NCI-H2029 treated with DMSO at 0.1 percent for 48 hours (cell line): ENCODE data around the gene MTUS2.

Experiments used
- DNase-seq: peaks from one replicate; lab custom pipeline; 2025; lab: John Stamatoyannopoulos, UW

MTUS2 gene

DNA sequence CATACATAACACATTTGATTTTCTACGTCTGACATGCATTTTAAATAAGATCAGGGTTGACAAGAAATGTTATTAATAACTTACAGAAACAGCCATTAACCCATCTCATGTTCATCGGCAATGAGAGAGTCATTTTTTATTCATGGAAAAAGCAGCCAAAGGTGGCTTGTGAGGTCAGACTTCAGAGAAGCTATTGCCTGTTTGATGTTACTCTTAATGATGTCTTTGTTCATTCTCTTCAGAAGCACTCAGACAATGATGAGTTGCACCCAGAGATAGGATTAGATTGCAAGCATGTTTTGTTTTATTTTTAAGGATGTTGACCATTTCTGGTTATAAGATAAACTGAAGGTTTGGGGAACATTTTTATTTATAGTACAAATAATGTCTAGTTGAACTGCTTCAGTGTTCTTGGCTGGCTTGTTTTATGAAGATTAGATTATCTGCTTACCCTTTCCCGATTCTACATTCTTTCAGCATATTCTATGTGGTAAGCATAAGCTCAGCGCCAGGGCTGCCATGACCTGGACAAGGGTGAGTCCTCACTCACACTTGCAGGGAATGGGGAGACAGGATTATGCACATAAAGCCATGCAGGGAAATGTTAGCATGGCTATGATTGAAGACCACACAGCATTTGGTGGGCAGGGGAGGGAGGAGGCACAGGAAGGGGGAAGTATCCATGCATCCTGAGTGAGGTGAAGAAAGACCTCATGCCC lies 288.1 kb downstream of the MTUS2 start:
- DNase-seq, result no peak

DNA sequence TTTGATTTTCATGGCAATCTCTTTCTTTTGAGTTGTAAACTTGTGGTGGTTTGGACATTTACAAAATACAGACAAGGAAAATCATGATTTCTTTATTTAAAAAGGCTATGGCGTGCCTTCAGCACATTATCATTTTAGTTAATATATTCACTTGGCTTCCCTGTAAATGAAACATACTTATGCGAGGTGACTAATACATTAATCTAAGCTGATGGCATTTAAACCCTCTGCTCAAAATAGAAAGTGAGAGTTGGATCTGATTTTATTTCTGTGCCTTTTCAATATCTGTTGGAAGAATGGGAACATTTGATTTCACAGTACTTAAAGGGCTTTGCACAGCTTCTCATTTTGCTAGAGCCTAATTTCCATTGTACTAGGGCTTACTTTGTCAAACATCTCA lies 289.8 kb downstream of the MTUS2 start:
- DNase-seq, result no peak

DNA sequence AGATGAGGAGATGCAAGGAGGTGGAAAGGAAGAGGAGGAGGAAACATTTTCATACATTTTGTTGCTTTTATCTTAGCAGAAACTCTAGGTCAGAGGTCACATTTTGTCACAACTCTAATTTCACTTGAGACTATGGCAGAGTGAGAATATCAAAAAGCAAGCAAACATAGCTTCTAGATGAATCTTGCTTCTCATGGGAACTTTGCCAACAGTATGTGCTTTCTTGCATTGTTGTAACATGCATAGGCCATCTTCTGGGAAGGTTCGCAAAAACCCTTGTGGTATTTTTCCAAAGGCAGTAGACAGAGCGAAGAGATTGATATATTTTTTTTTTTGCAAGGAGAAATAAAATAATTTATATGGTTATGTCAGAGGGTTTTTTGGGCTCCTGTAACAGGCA lies 291.3 kb downstream of the MTUS2 start:
- no peak for DNase-seq

DNA sequence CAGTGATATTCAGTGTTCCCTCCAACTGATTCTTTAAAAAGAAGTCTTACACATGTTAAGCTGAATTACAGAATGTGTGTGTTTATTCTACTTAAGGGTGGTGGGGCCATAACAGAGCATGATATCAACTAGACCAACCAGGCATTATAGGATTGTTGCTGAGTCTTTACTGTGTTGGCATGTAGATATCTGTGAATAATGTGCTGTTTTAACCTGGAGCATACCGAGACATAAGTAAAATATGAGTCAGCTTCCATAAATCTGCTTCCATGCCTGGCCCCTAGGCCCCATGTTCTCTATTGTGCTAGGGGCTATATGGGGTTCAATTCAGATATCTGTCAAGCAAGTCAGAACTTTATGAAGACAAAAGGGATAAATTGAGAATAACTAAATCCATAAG lies 295.7 kb downstream of the MTUS2 start:
- no peak for DNase-seq

DNA sequence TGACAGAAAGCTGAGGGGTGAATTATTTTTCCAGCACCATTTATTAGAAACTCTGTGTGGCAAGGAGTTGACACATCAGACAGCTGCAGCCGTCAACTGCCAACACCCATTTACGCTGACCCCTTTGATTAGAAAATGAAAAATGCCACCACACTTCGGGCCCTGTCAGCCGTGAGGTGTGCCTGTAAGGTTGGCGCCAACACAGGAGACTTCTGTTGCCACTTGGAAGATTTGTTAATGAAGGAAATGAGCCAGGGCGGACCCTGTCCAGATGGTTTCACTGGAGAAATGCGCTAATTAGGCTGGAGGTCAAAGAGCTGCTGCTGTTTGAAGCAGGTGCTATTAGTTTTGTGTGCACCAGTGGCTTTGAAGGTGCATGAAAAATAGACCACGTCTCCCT lies 297.5 kb downstream of the MTUS2 start:
- no peak for DNase-seq

DNA sequence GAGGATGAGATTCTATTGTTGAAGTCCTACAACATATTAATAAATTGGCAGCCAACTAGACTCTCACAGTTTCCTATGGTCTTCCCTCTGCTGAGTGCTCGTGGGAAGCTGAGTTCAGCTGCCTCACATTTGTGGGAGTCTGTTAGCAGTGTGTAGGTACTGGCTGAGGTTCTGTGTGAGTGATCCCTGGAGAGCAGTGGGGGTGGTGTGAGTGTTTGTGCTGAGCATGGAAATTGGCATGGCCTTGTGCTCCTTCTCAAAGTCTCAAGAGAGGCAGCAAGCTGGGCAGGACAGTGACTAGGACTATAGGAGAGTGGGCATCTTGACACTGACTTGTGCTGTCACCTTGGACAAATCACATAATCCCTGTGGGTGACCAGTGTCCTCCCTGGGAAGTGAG lies 298.3 kb downstream of the MTUS2 start:
- no peak for DNase-seq

DNA sequence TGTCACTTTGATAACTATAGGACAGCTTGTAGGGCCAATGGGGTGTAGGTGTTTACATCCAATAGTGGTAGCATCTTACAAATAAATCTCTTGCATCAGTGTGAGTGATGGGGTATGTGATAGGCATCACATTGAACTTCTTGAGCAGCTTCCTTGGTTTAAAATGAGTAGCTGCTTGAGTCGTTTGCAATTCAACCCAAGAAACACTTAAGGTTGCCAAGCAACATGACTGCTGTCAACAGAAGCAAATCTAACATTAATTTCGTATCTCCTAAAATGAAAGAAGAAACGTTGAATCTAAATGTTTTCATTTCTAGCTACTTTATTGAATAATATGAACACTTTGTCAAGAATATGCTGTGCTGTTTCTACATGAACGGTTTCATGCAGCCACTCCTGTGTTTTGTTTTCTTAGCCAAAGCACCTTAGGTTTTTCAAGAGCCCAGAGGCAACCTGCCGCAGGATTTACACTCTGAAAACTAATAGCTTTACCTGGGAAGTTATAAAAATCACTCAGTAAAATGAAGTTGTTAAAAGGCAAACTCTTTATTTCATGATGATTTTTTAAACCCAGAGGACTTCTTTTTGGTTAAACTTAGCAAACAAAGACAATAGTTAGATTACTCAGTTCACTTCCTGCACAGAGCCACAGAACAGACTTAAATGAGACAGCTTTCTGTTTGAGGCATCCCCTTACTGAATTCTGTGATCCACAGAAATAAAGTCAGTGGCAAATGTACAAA lies 305.2 kb downstream of the MTUS2 start:
- DNase-seq, result no peak

DNA sequence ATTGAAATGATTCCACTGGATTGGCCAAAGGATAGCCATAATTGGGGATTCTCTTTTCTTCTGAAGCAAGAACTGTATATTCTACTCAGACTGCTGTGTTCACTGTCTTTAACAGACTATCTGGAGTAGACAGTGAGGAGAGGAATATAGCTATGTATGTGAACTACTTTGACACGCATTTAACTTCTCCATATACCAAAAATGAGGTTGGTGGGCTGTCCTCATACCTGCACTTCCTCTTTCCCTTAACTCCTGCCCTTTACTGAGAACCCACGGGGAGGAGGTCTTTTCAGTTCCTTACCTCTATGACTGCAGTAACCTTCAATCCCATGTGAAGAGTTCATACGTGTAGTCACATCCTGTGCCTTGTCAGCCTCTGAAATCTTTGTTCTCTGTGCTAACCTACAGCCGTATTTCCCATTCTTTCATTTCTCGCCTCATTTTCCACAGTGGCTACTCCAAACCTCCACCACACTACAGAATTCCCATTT lies 305.8 kb downstream of the MTUS2 start:
- no peak for DNase-seq

DNA sequence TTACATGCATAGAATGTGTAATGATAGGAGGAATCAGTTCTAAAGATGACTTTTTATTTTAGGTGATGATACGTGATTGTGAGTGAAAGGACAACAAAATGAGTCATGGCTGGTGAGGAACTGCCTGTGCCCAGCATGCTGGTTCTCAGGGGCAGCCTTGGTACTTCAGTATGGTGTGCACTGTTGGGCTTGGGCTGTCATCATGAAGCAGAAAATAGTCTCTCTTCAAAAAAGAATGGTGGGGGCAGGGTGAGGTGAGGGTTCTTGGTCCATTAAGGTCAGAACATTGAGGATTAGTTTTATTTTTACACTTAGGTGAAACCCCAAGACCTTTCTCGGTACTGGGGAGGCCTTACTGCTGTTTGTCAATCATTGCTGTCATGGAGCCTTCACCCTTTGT lies 309.5 kb downstream of the MTUS2 start:
- no peak for DNase-seq

DNA sequence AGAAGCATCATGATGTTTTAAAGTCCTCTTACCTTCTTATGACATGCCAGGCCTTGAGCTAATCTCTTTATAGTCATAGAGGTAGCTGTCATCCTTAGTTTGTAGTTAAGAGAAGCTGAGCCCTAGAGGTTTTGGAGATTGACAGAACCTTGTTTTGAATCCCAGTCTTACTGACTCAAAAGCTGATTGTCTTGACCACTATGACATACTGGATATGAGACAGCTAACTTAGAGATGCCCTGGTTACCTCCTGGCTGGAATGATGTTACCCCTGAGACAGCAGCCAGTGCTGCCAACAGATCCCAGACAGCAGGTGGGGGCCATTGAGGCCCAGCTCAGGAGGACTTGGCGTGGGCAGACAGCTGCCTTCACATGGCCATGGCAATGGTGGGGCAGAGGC lies 311.0 kb downstream of the MTUS2 start:
- no peak for DNase-seq

DNA sequence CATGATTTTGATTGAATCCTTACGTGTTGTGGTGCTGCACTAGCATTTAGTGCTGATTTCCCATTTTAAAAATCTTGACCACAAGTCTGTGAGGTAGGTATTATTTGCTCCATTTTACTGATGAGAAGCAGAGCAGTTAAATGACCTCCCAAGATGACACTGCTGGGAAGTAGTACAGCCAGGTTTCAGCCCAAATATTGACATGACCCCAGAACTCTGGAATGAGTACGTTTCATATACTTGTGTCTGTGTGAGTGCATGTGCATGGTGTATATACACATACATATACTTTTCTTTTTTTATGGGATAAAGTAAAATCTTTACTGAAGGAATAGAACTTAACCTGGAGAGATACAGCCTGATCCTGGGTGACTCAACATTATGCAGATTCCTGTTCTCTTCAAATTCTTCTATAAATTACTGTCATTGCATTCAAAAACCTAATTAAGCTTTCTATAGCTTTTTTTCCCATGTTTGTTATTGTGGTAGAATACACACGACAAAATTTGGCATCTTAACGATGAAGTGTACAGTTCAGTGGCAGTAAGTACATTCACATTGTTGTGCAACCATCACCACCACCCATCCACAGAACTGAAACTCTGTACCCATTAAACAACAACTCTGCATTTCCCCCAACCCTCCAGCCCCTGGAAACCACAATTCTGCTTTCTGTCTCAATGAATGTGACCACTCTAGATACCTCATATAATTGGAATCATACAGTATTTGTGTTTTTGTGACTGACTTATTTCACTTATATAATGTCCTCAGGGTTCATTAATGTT lies 311.9 kb downstream of the MTUS2 start:
- DNase-seq, result no peak

DNA sequence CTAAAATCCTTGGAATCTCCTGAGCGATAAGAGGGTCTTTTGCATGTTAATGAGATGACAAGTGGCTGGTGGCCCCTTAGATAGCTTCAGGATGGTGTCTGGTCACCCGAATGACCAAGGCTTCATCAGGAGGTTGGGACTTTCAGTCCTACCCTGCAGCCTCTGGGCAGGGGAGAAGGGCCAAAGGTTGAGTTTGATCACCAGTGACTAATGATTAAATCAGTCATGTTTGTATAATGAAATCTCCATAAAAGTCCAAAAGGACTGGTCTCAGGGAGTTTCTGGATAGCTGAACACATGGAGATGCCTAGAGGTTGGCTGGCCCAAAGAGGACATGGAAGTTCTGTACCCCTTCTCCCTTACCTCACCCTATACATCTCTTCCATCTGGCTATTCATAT lies 316.2 kb downstream of the MTUS2 start:
- no peak for DNase-seq

DNA sequence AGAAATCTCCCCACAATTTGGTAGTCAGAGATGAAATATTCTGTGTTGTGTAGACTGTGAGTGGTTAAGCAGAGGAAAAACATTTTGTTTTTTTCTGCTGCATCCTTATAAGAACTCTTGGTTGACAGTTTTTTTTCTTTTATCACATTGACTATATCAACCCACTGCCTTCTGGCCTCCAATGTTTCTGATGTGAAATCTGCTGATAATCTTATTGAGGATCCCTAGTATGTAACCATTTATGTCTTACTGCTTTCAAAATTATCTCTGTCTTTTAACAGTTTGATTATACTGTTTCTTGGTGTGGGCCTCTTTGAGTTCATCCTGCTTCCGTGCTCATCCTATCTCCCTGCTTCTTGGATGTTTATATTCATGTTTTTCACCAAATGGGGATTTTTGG lies 316.9 kb downstream of the MTUS2 start:
- no peak for DNase-seq

DNA sequence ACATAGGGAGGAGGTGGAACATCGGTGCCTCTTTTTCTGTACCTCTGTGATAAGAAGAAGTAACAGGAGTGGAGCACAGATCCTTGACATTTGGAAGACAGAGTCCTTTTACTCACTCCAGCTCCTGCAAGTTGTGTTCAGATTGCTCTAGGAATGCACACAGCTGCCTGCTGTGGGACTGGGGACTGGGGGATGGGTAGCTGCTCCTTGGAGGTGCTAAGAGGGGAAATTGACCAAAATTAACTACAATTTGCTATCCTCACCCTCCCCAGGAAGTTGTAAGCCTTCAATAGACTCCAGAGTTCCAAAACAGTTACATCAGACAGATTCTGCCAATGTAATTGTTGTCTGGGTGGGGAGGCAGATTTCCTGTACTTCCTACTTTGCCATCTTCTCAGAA lies 317.9 kb downstream of the MTUS2 start:
- DNase-seq, result no peak

DNA sequence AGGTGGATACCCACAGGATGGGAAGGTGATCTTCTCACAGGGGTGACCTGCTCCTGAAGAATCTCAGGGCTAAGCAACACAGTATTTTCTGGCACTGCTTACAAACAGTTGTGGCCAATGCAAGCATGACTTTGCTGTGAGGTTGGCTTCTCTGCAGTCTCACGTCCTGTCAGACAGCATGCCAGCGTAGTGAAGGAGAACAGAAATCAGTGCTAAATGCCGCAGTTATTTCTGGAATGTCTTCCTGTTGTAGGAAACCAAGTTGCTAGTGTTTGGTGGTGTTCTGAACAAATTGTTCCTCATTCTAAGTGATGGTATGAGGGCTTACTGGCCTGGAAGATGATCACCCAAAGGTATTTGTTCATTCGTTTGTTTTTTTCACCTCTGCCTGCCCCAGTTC lies 320.1 kb downstream of the MTUS2 start:
- no peak for DNase-seq

DNA sequence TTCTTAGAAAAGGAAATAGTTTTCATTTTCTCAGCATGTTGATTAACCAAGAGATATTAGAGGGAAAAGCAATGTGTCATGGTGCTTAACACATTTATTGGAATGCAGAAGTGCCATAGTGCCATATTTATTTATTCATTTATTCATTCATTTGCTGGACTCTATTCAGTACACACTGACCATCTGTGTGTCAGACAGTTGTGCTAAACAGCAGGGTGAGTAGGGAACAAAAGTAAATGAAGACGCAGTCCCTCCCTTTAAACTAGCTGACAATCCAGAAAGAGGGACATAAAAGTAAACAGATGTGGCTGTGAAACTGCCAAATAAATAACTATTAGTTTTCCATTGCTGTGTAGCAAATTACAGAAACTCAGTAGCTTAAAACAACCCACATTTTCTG lies 323.7 kb downstream of the MTUS2 start:
- no peak for DNase-seq

DNA sequence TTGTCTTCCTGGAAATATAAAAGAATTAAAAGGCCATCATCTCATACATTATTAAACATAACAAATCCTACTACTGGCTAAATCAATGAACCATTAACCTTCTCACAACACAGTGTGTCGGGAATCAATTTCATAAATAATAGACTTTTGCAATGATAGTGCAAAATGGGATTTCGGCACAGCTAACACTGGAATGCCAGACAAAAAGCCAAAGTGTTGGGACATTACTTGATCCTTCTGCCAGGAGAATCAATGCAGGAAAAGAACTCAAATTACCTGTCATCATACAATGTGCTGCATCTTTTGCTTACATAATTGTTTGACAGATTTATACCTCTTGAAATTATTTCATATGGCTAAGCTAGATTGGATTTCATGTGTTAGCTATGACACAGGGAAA lies 334.3 kb downstream of the MTUS2 start:
- no peak for DNase-seq

DNA sequence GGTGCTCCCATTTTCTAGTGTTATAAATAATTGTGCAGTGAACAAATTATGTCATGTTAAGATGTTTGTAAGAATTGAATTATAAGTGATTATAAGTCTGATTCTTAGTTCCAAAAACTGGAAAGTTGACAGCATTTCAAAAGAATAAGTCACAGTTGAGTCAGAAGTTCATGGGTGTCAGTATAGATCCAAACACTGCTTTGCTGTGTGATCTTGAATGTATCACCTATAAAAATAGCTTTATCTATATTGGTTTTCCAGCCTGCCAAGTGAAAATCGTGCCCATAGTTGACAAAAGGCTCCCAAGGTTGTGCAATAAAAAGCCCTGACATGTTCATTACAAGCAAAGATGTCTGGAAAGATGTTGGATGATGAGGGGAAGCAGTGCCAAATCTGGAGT lies 336.0 kb downstream of the MTUS2 start:
- no peak for DNase-seq

DNA sequence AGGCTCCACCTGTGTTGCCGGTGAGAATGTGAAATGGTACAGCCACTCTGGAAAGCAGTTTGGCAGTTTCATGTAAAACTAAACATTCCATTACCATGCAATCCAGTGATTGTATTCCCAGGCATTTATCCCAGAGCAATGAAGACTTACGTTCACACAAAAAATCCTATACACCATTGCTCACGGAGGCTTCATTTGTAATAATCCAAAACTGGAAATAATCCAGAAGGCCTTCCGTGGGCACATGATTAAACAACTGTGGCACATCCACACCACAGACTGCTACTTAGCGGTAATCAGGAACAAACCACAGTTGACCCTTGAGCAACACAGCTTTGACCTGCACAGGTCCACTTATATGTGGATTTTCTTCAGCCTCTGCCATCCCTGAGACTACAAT lies 339.7 kb downstream of the MTUS2 start:
- no peak for DNase-seq

DNA sequence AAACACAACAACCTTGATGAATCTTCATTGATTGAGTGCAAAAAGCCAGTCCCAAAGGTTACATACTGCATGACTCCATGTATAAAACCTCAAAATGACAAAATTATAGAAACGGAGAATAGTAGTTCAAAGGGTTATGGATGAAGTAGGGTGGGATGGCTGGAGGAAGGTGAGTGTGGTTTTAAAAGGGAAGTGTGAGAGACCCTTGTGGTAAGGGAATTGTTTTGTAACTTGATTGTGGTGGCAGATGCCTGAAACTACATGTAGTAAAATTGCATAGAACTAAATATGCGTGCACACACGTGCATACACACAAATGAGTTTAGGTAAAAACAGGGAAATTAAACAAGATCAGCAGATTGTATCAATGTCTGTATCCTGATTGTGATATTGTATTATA lies 340.7 kb downstream of the MTUS2 start:
- DNase-seq, result no peak

DNA sequence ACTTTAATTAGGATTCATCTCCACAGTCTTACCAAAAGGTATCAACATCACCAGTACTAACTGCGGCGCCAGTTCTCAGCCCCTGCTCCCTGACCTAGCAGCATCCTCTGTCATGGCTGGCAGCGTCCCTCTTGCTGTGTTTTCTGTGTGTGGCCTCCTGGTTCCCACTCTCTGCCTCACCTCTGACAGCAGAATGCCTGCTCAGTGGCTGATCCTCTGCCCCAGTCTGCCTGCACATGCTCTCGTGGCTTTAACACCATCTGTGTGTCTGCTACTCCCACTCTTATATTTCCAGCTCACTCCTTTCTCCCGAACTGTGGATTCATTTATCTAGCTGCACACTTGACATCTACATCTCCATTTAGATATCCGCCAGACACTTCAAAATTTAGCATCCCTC lies 341.5 kb downstream of the MTUS2 start:
- no peak for DNase-seq

DNA sequence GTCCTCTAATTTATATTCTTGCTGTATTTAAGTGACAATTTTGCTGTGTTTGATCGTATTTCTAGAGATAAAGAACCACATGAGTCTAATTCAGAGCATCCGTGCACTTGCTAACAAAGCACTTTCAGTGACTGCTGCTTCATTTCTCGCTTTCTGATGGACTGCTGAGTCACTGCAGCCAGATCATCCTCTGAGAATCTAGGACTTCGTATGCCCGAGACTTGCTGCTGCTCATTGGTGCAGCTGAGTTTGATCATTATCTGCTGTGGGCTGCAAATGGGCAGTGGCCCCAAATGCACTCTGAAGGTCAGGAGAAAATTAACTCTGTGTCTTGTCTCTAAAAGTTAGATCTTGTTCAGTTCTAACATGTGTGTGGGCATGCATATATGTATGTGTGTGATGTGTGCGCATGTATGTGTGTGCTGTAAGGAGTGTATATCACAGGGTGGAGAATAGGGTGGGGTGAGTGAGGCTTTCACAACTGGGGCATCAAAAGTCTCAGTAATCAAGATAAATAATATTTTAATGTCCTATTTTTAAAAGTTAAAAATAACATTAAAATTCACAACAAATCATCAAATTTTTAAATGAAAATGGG lies 342.6 kb downstream of the MTUS2 start:
- no peak for DNase-seq

DNA sequence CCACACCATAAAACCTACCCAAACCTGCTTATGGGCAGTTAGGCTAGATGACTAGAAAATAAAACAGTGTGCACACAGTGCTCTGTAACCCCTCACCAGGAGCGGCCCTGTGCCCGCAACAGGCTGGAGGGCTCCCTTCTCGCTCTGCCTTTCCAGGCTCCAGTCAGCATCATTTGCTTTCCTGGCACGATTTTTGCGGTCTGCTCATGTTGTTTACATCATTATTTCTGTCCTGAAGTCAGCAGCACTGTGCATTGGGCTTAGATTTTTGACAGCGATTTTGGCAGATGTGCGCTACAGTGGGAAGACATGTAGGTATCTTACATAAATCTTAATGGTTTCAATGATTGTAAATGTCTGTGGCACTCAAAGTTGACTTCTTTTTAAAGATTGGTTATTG lies 344.0 kb downstream of the MTUS2 start:
- DNase-seq, result no peak
